Myocyte (in vitro differentiated cells): Measurements from ENCODE around the gene CYTH3. TPM values are rescaled to one million over a fixed set of nuclear protein-coding genes. Genes with fewer than 3 reads are reported as not detected.

Experiments
- DNase-seq: peaks from one replicate; pipeline ENCODE4 v3.0.0-alpha.2; 2012; ENCODE audit warnings: low read depth
- total RNA-seq: library from RNA; depleted of rRNA; stranded (reverse); fragments of >200 nt; gene quantifications from 2 replicates; pipeline ENCODE4 v1.2.3, GENCODE V29; 2014

CYTH3 gene
- total RNA-seq, 1 donor from 2014 or later: 58.6 TPM

- DNase-seq: peak; percentile 83
Observed at GRCh38 chr7:6258440-6259182, 13.8 kb downstream of the CYTH3 start.

- no peak for DNase-seq
Observed at GRCh38 chr7:6257675-6258074, 14.7 kb downstream of the CYTH3 start.

GRCh38 chr7:6256677-6257535, 15.5 kb downstream of the CYTH3 start:
- peak; percentile 75 for DNase-seq

GRCh38 chr7:6256109-6256483, 16.3 kb downstream of the CYTH3 start:
- DNase-seq: peak; percentile 57

GRCh38 chr7:6254866-6255265, 17.6 kb downstream of the CYTH3 start:
- no peak for DNase-seq

- DNase-seq: peak; percentile 76
Observed at GRCh38 chr7:6252748-6253147, 19.7 kb downstream of the CYTH3 start.

- DNase-seq: peak; percentile 65
Observed at GRCh38 chr7:6252341-6252746, 20.1 kb downstream of the CYTH3 start.

GRCh38 chr7:6251653-6252052, 20.8 kb downstream of the CYTH3 start:
- peak; percentile 58 for DNase-seq

GRCh38 chr7:6250364-6250833, 22.0 kb downstream of the CYTH3 start:
- no peak for DNase-seq

- DNase-seq: no peak
Observed at GRCh38 chr7:6249043-6249442, 23.4 kb downstream of the CYTH3 start.

GRCh38 chr7:6248581-6248980, 23.8 kb downstream of the CYTH3 start:
- DNase-seq: peak; percentile 81

GRCh38 chr7:6246251-6246917, 26.0 kb downstream of the CYTH3 start:
- no peak for DNase-seq

- no peak for DNase-seq
Observed at GRCh38 chr7:6244021-6244420, 28.4 kb downstream of the CYTH3 start.

GRCh38 chr7:6243168-6243567, 29.3 kb downstream of the CYTH3 start:
- DNase-seq: no peak

GRCh38 chr7:6242561-6242960, 29.9 kb downstream of the CYTH3 start:
- DNase-seq: no peak

- DNase-seq: no peak
Observed at GRCh38 chr7:6241607-6241973, 30.8 kb downstream of the CYTH3 start.

GRCh38 chr7:6238309-6238925, 34.0 kb downstream of the CYTH3 start:
- DNase-seq: no peak

GRCh38 chr7:6237730-6238129, 34.7 kb downstream of the CYTH3 start:
- DNase-seq: no peak

- no peak for DNase-seq
Observed at GRCh38 chr7:6237011-6237410, 35.4 kb downstream of the CYTH3 start.

- no peak for DNase-seq
Observed at GRCh38 chr7:6235029-6235871, 37.2 kb downstream of the CYTH3 start.

GRCh38 chr7:6234384-6234783, 38.0 kb downstream of the CYTH3 start:
- no peak for DNase-seq
